MCF 10A (cell line): ENCODE data around the gene LGALS7B. TPM values are rescaled to one million over a fixed set of nuclear protein-coding genes. Genes with fewer than 3 reads are reported as not detected.
"Not testable (repeated sequence)": the region's sequence is repeated elsewhere in the genome, so short reads cannot be mapped to it uniquely, and the experiment has no call there.

Experiments used
- BruUV-seq: library from RNA; stranded (reverse); fragments of 400-500 nt; replicated peaks from 2 replicates; lab custom pipeline; 2021; lab: Mats Ljungman, UMichigan
- CTCF ChIA-PET: fragments of 300-600 bp; sonication (Branson Sonifier 250); formaldehyde crosslinking; extraction: SDS; loops from one replicate; lab custom pipeline; 2021; ENCODE audit warnings: antibody characterized with exemption, inconsistent platforms; lab: Yijun Ruan, JAX
- POLR2A ChIA-PET: fragments of 300-600, 350-650 bp; sonication (Branson Sonifier 250); formaldehyde crosslinking; extraction: SDS; loops from one replicate; lab custom pipeline; 2020; ENCODE audit warnings: antibody characterized with exemption, inconsistent platforms; lab: Yijun Ruan, JAX
- DNase-seq: peaks from one replicate; pipeline ENCODE4 v3.0.0-alpha.2; 2018; ENCODE audit not compliant: unreplicated experiment
- H3K27ac Mint-ChIP-seq: one replicate; pipeline ENCODE4 v1.8.0; 2022; ENCODE audit warnings: mild to moderate bottlenecking, low read depth, mixed read lengths; ENCODE audit not compliant: unreplicated experiment
- H3K27me3 Mint-ChIP-seq: one replicate; pipeline ENCODE4 v1.8.0; 2022; ENCODE audit warnings: mixed read lengths; ENCODE audit not compliant: insufficient read depth, unreplicated experiment
- H3K36me3 Mint-ChIP-seq: one replicate; pipeline ENCODE4 v1.8.0; 2022; ENCODE audit warnings: mild to moderate bottlenecking, moderate library complexity, mixed read lengths; ENCODE audit not compliant: insufficient read depth, unreplicated experiment
- H3K4me1 Mint-ChIP-seq: one replicate; pipeline ENCODE4 v1.8.0; 2022; ENCODE audit warnings: mixed read lengths; ENCODE audit not compliant: insufficient read depth, unreplicated experiment
- H3K4me3 Mint-ChIP-seq: one replicate; pipeline ENCODE4 v1.8.0; 2022; ENCODE audit warnings: mild to moderate bottlenecking, moderate library complexity, mixed read lengths; ENCODE audit not compliant: unreplicated experiment
- H3K9me3 Mint-ChIP-seq: one replicate; pipeline ENCODE4 v1.8.0; 2022; ENCODE audit warnings: mixed read lengths; ENCODE audit not compliant: unreplicated experiment
- intact Hi-C: fragments of 100-400 bp; cut with micrococcal nuclease; formaldehyde crosslinking; loops from 2 replicates; pipeline ENCODE4 v1.14.1; 2022
- total RNA-seq: library from RNA; stranded (reverse); gene quantifications from 2 replicates; pipeline ENCODE4 v1.2.3, GENCODE V29; 2022
- TF ChIP-seq, protein P1 (sequence below): fragments of 200-600 bp; IDR thresholded peaks from one replicate; pipeline ENCODE4 v1.8.0; 2022; ENCODE audit warnings: antibody characterized with exemption, mild to moderate bottlenecking; ENCODE audit not compliant: unreplicated experiment

The LGALS7B gene
- total RNA-seq, 1 experiment from 2014 or later = 2.6 TPM

DNA sequence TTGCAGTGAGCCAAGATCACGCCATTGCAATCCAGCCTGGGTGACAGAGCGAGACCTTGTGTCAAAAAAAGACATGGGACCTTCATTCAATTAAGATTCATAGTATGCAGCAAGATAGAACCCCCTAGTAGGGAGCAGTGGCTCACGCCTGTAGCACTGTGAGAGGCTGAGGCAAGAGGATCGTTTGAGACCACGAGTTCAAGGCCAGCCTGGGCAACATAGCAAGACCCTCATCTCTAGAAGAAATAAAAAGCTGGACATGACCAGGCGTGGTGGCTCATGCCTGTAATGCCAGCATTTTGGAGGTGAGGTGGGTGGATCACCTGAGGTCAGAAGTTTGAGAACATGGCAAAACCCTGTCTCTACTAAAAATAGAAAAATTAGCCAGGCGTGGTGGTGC lies 8.6 kb upstream of the LGALS7B start:
- DNase-seq = no peak
- TF ChIP-seq, protein P1, sequence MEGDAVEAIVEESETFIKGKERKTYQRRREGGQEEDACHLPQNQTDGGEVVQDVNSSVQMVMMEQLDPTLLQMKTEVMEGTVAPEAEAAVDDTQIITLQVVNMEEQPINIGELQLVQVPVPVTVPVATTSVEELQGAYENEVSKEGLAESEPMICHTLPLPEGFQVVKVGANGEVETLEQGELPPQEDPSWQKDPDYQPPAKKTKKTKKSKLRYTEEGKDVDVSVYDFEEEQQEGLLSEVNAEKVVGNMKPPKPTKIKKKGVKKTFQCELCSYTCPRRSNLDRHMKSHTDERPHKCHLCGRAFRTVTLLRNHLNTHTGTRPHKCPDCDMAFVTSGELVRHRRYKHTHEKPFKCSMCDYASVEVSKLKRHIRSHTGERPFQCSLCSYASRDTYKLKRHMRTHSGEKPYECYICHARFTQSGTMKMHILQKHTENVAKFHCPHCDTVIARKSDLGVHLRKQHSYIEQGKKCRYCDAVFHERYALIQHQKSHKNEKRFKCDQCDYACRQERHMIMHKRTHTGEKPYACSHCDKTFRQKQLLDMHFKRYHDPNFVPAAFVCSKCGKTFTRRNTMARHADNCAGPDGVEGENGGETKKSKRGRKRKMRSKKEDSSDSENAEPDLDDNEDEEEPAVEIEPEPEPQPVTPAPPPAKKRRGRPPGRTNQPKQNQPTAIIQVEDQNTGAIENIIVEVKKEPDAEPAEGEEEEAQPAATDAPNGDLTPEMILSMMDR = no peak
- POLR2A ChIA-PET = interaction anchor here (0.7 kb wide), 1 partner anchor 55 kb away, joined by 4 read pairs; no protein-coding TSS in a partner anchor
- Mint-ChIP-seq H3K36me3 (no peaks in the 10 kb centered on the region), H3K27ac (no peak overlapping the region), H3K4me3 (no peak overlapping the region), H3K9me3 (no peaks in the 10 kb centered on the region), H3K4me1 (peaks cover 1% of the 10 kb centered on the region), H3K27me3 (no peaks in the 10 kb centered on the region)
- CTCF ChIA-PET = interaction anchor here (1.2 kb wide), 1 partner anchor 406 kb away, joined by 3 read pairs; the partner anchor contains the start of gene PSMD8
- intact Hi-C loops = no loop called here
- BruUV-seq = no TSS peak

DNA sequence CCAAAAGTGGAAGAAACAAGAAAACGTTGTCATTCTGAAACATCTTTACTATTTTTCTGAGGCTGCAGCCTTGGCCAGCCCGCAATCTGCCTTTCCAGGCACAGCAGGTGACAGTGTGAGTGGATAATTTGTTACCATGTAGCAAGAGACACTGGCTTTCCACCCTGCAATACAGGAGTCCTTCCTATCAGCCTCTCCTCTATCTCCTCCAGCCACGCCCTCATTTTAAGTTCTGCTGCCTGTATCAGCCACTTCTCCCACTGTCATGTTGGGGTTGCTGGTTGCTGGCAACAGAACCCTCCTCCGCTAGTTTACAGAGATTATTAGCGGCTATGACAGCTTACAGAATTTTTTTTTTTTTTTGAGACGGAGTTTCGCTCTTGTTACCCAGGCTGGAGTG lies 7.9 kb upstream of the LGALS7B start:
- BruUV-seq = no TSS peak
- Mint-ChIP-seq H3K27ac (no peak overlapping the region), H3K4me3 (no peak overlapping the region), H3K36me3 (no peaks in the 10 kb centered on the region), H3K9me3 (no peaks in the 10 kb centered on the region), H3K27me3 (no peaks in the 10 kb centered on the region), H3K4me1 (no peaks in the 10 kb centered on the region)
- TF ChIP-seq, protein P1 = no peak
- ChIA-PET POLR2A (interaction anchor here (0.7 kb wide), 1 partner anchor 54 kb away, joined by 4 read pairs; no protein-coding TSS in a partner anchor), CTCF (interaction anchor here (0.6 kb wide), 1 partner anchor 101 kb away, joined by 5 read pairs; no protein-coding TSS in a partner anchor)
- DNase-seq = no peak
- intact Hi-C loops = no loop called here

DNA sequence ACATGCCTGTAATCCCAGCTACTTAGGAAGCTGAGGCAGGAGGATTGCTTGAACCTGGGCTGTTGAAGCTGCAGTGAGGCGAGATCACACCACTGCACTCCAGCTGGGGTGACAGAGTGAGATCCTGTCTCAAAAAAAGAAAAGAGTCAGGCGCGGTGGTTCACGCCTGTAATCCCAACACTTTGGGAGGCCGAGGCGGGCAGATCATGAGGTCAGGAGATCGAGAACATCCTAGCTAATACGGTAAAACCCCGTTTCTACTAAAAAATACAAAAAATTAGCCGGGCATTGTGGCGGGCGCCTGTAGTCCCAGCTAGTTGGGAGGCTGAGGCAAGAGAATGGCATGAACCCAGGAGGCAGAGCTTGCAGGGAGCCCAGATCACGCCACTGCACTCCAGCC lies 6.8 kb upstream of the LGALS7B start:
- H3K4me3 Mint-ChIP-seq, DNase-seq, H3K36me3 Mint-ChIP-seq, H3K27me3 Mint-ChIP-seq, H3K27ac Mint-ChIP-seq, BruUV-seq, intact Hi-C loops, CTCF ChIA-PET, H3K9me3 Mint-ChIP-seq, H3K4me1 Mint-ChIP-seq: not testable (repeated sequence)
- POLR2A ChIA-PET = interaction anchor here (0.6 kb wide), 1 partner anchor 147 kb away, joined by 3 read pairs; no protein-coding TSS in a partner anchor

DNA sequence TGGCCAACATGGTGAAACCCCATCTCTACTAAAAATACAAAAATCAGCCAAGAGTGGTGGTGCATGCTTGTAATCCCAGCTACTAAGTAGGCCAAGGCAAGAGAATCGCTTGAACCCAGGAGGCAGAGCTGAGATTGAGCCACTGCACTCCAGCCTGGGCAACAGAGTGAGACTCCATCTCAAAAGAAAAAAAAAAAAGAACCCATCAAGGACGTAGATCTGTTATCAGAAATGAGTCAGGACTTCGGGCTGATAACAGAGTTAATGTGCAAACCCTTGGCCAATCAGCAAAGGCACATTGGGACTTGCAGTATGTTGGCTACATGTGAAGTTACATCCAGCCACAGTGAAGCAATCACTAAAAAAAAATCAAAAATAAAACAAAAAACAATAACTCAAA lies 4.8 kb upstream of the LGALS7B start:
- ChIA-PET POLR2A (interaction anchor here (0.7 kb wide), 1 partner anchor 17 kb away, joined by 3 read pairs; no protein-coding TSS in a partner anchor), CTCF (no interaction called here)
- intact Hi-C loops = no loop called here
- peaks cover 14% of the 10 kb centered on the region for H3K4me1 Mint-ChIP-seq
- H3K4me3 Mint-ChIP-seq = no peak overlapping the region
- no peaks in the 10 kb centered on the region for H3K9me3 Mint-ChIP-seq
- no TSS peak for BruUV-seq
- TF ChIP-seq, protein P1 = no peak
- H3K27me3 Mint-ChIP-seq = no peaks in the 10 kb centered on the region
- H3K36me3 Mint-ChIP-seq = no peaks in the 10 kb centered on the region
- DNase-seq = no peak
- H3K27ac Mint-ChIP-seq = no peak overlapping the region
